HG03095 (cell line): ENCODE data around the gene GLUL.
A peak's percentile ranks its signal among the peaks of the same experiment; 100 is the strongest.

Experiments used
- ATAC-seq: cut with Tn5 transposase; IDR thresholded peaks from one replicate; pipeline ENCODE4 v1.9.1; 2021; ENCODE audit warnings: moderate library complexity; ENCODE audit not compliant: unreplicated experiment

The GLUL gene

GRCh38 chr1:182391362-182392049 is at the start of gene GLUL:
Gene GLUL, minus strand, starts transcription at chr1:182391790. Its CDS starts 3,053 bp downstream, at chr1:182388737.
- peak; percentile 74 for ATAC-seq

DNA sequence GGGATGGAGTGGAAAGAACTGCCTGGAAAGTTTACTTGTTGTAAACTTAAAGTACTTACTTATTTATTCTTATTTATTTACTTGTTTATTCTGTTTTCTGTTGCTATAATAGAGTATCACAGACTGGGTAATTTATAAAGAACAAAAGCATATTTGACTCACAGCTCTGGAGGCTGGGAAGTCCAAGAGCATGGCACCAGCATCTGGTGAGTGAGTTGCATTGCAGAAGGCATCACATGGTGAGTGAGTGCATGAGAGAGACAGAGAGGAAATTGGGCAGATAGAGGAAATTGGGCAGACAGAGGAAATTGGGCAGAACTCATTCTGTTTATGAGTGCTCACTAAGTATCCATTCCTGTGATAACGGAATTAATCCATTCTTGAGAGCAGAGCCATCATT is 46.7 kb upstream of the GLUL start:
- ATAC-seq = no peak

GRCh38 chr1:182433580-182433979 is 42.0 kb upstream of the GLUL start:
- ATAC-seq = no peak

DNA sequence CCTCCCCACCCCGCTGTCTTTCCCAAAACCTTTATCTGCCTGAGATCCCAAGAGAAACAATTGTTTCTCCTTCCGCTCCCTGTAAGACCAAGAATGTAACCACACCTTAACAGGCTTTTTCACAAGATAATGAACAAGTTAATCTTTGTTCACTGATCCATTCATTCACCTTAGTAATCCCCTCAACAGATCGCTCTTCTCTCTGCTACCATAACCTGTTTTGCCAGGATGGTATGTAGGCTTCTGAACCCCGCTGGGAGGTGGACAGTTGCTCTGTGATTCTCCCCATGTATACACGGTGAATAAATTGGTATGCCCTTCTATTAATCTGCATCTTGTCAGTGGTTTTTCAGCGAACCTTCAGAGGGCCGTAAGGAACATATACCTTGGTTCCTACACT is 39.7 kb upstream of the GLUL start:
- no peak for ATAC-seq

GRCh38 chr1:182430263-182431068 is 38.9 kb upstream of the GLUL start:
- peak; percentile 43 for ATAC-seq

DNA sequence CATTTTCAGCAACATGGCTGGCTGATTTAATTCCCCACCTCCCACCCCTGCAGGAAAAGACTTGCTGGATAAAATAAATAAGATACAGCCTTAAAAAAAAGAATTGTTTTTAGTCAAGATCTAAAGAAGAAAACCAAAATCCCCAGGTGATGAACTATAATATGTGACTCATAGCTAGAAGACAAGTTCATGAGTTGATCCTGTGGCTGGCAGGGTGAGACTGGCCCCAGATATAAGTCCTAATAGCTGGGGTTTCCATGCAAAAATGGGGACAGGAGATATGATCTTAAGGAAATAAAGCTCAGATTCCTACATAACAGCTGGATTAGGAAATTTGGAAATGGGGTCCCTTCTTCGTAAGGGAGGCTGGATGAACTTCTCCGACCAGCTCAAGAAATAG is 36.5 kb upstream of the GLUL start:
- ATAC-seq = no peak

DNA sequence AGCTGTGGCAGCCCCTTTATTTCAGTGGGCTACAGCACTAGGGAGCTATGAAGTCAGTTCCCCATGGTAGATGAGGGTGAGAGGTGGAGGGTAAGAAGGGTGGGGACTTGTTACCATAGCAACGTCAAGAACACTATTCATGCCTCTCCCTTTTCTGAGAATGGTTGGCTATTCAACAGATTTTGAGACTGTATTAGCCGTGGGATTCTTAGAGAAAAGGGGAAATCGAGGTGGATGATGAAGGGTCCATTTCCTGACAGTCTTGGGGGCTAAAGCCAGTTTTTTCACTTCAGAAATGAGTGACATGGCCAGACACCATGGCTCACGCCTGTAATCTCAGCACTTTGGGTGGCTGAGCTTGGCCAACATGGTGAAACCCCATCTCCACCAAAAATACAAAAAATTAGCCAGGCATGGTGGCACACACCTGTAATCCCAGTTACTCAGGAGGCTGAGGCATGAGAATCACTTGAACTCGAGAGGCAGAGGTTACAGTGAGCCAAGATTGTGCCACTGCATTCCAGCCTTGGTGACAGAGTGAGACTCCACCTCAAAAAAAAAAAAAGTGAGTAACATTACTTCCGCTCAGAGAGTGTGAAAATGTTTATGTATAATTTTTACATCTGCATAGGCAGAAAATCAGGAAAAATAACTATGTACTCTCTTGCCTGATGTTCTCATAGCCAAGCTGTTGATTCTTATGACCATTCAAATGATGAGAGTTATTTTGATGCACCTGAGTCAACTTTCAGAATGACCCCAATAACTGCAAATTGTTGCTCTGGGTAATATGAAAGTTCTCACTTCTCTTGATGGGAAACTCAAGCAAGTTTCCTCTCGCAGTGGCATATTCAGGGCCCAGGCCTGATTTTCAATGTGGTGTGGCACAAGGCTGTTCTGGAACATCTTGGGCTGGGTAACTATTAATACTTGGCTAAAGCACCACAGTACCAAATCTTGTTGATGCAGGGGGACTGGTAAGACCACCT is 35.1 kb upstream of the GLUL start:
- ATAC-seq = peak; percentile 71

GRCh38 chr1:182415789-182416188 is 24.2 kb upstream of the GLUL start:
- ATAC-seq = no peak

GRCh38 chr1:182413969-182414368 is 22.4 kb upstream of the GLUL start:
- no peak for ATAC-seq

DNA sequence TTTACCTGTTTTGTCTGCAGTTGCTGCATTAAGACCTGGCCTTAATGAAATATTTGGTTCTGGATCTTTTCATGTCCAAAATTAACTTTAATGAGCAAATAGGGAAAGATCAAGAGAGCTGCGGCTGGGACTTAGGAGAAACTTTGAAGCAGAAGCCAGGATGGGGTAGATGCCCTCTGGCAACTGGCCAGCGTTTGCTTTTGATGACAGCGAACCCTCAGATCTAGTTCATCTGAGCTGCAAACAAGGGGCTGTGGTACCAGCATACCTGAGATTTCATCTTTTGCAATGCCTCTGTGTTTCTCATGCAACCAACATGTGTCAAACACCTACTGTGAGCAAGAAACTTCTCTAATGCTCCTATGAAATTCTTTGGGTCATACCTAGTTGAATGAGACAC is 21.9 kb upstream of the GLUL start:
- ATAC-seq = no peak

GRCh38 chr1:182410620-182411273 is 19.2 kb upstream of the GLUL start:
- no peak for ATAC-seq

DNA sequence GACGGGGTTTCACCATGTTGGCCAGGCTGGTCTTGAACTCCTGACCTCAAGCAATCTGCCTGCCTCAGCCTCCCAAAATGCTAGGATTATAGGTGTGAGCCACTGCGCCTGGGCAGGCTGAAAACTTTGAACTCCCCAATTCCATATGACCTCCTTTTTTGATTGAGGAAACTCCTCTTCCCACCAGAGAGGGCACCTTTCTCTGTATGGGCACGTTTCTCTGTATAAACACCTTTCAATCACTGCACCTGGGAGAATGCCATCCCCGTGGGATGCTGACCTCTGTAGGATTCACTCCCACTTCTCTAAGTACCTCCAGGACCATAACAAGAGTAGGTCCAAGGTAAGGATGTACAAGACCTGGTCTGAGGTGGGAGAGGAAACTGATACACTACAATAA is 18.5 kb upstream of the GLUL start:
- ATAC-seq = no peak

- ATAC-seq = no peak
Measured at GRCh38 chr1:182408435-182409075, 17.0 kb upstream of the GLUL start.

- ATAC-seq = no peak
Measured at GRCh38 chr1:182407724-182408123, 16.1 kb upstream of the GLUL start.

DNA sequence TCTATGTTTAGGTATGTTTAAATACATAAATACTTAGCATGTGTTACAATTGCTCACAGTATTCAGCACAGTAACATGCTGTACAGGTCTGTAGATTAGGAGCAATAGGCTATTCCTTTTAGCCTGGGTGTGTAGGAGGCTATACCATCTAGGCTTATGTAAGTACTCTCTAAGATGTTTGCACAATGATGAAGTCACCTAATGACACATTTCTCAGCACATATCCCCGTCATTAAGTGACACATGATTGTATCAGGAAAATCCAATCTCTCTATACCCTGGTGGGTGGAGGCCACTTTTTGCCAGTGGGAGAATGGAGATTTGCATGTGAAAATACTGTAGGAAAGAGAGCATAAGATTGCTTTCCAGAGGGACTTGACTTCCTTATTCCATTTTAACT is 14.4 kb upstream of the GLUL start:
- ATAC-seq = no peak

DNA sequence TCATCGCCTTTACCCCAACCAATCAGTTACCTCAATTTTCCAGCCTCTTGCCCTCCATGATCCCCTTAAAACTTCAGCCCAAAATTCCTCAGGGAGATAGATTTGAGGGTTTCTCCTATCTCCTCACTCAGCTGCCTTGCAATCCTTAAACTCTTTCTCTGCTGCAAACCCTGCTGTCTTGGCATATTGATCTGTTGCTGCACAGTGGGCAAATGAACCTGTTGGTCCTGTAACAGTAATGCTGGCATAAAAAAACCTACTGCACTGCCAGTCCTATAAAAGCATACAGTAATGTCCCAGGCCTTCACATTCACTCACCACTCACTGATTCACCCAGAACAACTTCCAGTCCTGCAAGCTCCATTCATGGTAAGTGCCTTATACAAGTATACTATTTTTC is 14.0 kb upstream of the GLUL start:
- no peak for ATAC-seq

DNA sequence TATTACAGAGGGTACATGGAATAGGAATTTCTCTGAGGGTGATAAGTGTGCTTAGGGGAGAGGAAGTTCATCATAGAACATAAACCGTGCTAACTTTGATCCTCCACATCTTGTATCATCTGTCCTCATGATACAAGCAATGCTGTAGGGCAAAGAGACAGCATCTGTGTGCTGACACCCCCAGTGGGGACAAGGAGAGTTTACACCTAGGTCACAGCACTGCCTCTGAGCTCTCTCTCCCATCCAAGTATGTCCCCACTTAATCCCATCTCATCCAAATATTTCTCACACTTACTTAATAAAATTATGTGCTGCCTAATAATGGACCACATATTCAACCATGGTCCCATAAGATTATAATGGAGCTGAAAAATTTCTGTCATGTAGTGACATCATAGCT is 13.2 kb upstream of the GLUL start:
- ATAC-seq = no peak

- ATAC-seq = no peak
Measured at GRCh38 chr1:182400567-182400966, 9.0 kb upstream of the GLUL start, which contains the start of gene TEDDM1. Gene TEDDM1, minus strand, starts transcription at chr1:182400667. Its CDS starts 182 bp downstream, at chr1:182400485.

DNA sequence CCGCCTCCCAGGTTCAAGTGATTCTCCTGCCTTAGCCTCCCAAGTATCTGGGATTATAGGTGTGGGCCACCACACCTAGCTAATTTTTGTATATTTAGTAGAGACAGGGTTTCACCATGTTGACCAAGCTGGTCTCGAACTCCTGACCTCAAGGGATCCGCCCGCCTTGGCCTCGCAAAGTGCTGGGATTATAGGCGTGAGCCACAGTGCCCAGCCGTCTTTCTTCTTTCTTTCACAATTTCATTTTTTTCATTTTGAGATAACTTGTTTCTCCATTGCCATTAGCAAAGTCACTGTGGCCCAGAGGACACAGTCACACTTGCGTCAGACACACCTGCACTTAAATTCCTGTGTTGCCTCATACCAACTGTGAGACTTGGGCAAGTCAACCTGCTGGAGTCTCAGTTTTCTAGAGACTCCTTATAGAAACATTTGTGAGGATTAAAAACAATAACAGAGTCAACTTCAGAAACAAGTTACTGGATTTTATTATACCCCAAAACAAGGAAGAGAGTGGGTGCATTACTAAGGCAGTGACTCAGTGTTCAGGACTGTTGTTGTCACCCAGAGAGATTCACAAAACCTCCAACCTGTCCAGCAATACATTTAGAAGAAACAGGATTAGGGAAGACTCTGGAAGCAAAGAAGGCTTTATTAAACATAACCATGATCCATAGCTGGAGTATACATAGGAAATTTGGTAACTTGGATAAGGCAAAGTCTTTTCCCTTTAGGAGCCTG is 6.2 kb upstream of the GLUL start:
- no peak for ATAC-seq
